ENCODE measurements around the gene SCD5.

The SCD5 gene

GRCh38 chr4:82765134-82765533 is 33.5 kb downstream of the SCD5 start:
- DNase-seq (ENCODE audit: low read depth), result no peak

- no peak for DNase-seq (ENCODE audit: low read depth)
These were observed 37.4 kb downstream of the SCD5 start for GRCh38 chr4:82761229-82761628.

- no peak for DNase-seq (ENCODE audit: low read depth)
These were observed 39.6 kb downstream of the SCD5 start for GRCh38 chr4:82758701-82759685.

- DNase-seq (ENCODE audit: low read depth), result no peak
These were observed 42.5 kb downstream of the SCD5 start for GRCh38 chr4:82756061-82756460.

GRCh38 chr4:82755650-82756049 is 42.9 kb downstream of the SCD5 start:
- DNase-seq (ENCODE audit: low read depth), result no peak

GRCh38 chr4:82754513-82755165 is 44.0 kb downstream of the SCD5 start:
- DNase-seq (ENCODE audit: low read depth), result no peak

- DNase-seq (ENCODE audit: low read depth), result no peak
These were observed 44.7 kb downstream of the SCD5 start for GRCh38 chr4:82753725-82754410.

GRCh38 chr4:82753238-82753637 is 45.4 kb downstream of the SCD5 start:
- no peak for DNase-seq (ENCODE audit: low read depth)

GRCh38 chr4:82748810-82749470 is 49.7 kb downstream of the SCD5 start:
- no peak for DNase-seq (ENCODE audit: low read depth)

GRCh38 chr4:82747686-82748575 is 50.7 kb downstream of the SCD5 start:
- no peak for DNase-seq (ENCODE audit: low read depth)

GRCh38 chr4:82746705-82747574 is 51.7 kb downstream of the SCD5 start:
- DNase-seq (ENCODE audit: low read depth), result no peak

- no peak for DNase-seq (ENCODE audit: low read depth)
These were observed 53.3 kb downstream of the SCD5 start for GRCh38 chr4:82745173-82745842.

- no peak for DNase-seq (ENCODE audit: low read depth)
These were observed 54.2 kb downstream of the SCD5 start for GRCh38 chr4:82744284-82744968.

- DNase-seq (ENCODE audit: low read depth), result no peak
These were observed 57.4 kb downstream of the SCD5 start for GRCh38 chr4:82741188-82741587.

GRCh38 chr4:82739287-82740190 is 59.1 kb downstream of the SCD5 start:
- peak; percentile 19 for DNase-seq (ENCODE audit: low read depth)

GRCh38 chr4:82737354-82737753 is 61.2 kb downstream of the SCD5 start:
- DNase-seq (ENCODE audit: low read depth), result no peak

GRCh38 chr4:82733636-82734035 is 65.0 kb downstream of the SCD5 start:
- DNase-seq (ENCODE audit: low read depth), result no peak

GRCh38 chr4:82728301-82728700 is 70.3 kb downstream of the SCD5 start:
- DNase-seq (ENCODE audit: low read depth), result no peak

All from T follicular helper cell (primary cell).